Measurements from ENCODE around the gene PPP1R16B.

DNA sequence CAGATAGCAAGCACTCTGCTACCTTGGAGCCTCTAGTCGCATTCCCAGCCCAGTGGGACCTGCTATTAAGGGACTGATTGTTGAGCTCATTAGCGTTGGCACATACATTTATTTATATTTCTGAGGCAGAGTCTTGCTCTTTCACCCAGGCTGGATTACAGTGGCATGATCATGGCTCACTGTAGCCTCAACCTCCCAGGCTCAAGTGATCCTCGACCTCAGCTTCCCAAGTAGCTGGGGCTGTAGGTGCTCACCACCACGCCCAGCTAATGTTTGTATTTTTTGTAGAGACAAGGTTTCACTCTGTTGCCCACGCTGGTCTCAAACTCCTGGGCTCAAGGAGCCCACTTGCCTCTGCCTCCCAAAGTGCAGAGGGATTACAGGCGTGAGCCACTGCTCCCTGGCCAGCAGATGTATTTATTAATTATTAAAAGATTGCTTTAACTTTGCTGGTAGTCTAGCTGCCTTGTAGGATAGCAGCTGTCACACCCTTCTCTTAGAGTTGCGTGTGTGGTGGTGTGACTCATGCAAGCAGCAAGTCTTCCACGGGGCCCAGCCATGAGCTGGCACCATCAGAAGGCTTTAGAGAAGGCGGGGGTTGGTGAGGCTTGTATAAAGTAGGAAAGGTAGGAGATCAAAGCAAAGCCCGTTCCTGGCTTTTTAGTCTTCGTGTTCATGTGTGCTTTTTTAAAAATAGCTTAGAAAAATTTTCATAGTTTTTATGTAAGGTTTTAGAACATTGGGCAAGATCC lies 40.8 kb upstream of the PPP1R16B start:
- TF ChIP-seq, protein P1, sequence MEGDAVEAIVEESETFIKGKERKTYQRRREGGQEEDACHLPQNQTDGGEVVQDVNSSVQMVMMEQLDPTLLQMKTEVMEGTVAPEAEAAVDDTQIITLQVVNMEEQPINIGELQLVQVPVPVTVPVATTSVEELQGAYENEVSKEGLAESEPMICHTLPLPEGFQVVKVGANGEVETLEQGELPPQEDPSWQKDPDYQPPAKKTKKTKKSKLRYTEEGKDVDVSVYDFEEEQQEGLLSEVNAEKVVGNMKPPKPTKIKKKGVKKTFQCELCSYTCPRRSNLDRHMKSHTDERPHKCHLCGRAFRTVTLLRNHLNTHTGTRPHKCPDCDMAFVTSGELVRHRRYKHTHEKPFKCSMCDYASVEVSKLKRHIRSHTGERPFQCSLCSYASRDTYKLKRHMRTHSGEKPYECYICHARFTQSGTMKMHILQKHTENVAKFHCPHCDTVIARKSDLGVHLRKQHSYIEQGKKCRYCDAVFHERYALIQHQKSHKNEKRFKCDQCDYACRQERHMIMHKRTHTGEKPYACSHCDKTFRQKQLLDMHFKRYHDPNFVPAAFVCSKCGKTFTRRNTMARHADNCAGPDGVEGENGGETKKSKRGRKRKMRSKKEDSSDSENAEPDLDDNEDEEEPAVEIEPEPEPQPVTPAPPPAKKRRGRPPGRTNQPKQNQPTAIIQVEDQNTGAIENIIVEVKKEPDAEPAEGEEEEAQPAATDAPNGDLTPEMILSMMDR (IDR thresholded peaks at IDR 0.05) = no peak
- no peak for TF ChIP-seq POLR2A (IDR thresholded peaks at IDR 0.05)

Measured in ovary (tissue), 3 donors.